ENCODE measurements around the gene ATXN1. TPM values are rescaled to one million over a fixed set of nuclear protein-coding genes. Genes with fewer than 3 reads are reported as not detected.

ATXN1 gene
- total RNA-seq, 5 donors from 2014 or later (not counting 1 experiment from before 2014, with no cell fraction given): 65.1 to 101 (median 77.5) TPM

DNA sequence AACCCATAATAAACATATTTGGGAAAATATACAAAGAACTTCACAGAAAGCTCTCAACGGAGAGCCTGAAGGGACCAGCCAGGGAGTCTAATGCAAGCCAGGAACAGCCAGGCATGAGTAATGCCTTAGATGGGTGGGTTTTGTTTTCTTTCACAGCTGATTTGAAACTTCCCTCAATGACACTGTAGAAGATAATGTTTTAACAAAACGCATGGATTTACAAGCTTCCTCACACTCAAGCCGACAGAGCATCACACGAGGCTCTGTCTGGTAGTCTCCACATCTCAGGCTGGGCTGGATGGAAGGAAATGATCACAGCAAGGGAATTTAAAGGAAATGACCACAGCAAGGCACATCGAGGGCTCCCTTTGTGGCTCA is 409.0 kb downstream of the ATXN1 start:
- Histone ChIP-seq H3K27ac (ENCODE audit: low read length) (no peak overlapping the region), H3K4me3 (ENCODE audit: control insufficient read depth in 1 of 2, extremely low read depth in 1 of 2, low read length in 1 of 2) (no peak overlapping the region), H3K9me3 (no peaks in the 10 kb centered on the region), H3K27me3 (replicated peaks in 1 of 2; ENCODE audit: control insufficient read depth in 2 of 2, extremely low read depth in 1 of 2, insufficient read depth in 2 of 2, low read length in 1 of 2) (no peaks in the 10 kb centered on the region), H3K36me3 (ENCODE audit: control insufficient read depth in 2 of 2, extremely low read depth in 1 of 2, insufficient read depth in 1 of 2, low read length in 1 of 2) (no peaks in the 10 kb centered on the region), H3K4me1 (ENCODE audit: control insufficient read depth in 1 of 2, extremely low read depth in 1 of 2, insufficient read depth in 2 of 2, low read length in 2 of 2) (no peaks in the 10 kb centered on the region)
- Mint-ChIP-seq H3K9me3 (no peaks in the 10 kb centered on the region), H3K36me3 (peaks cover 4% of the 10 kb centered on the region), H3K27ac (no peak overlapping the region), H3K4me1 (no peaks in the 10 kb centered on the region), H3K4me3 (no peak overlapping the region), H3K27me3 (no peaks in the 10 kb centered on the region)
- DNase-seq: no peak
- ChIA-PET CTCF (no interaction called here), POLR2A (no interaction called here)
- no peak for ATAC-seq (replicated peaks in 1 of 4)
- WGBS (ENCODE audit: insufficient coverage): 76% methylated on average over 4 of the region's 5 CpGs

DNA sequence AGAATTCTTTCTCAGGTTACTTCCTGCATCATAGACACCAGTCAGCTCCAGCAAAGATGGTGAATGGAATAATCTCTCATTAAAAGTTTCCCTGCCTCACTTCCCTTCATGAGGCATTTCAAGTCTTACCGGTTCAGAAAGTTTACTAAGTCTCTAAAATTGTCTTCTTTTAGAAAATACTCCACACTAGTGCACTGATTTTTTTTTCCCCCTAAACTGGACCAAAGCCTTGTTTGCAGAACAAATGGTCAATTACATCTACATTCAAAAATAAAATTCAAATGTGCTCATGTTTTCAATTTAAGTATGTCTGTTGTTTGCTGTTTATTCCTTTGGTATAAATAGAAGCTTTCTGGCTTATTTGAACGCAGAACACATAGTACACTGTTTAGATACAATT is 411.7 kb downstream of the ATXN1 start:
- Mint-ChIP-seq H3K9me3 (no peaks in the 10 kb centered on the region), H3K4me1 (no peaks in the 10 kb centered on the region), H3K27me3 (no peaks in the 10 kb centered on the region), H3K27ac (no peak overlapping the region), H3K36me3 (peaks cover 10% of the 10 kb centered on the region), H3K4me3 (no peak overlapping the region)
- no peaks in the 10 kb centered on the region for H3K4me1 ChIP-seq (ENCODE audit: control insufficient read depth in 1 of 2, extremely low read depth in 1 of 2, insufficient read depth in 2 of 2, low read length in 2 of 2)
- CTCF ChIA-PET: no interaction called here
- POLR2A ChIA-PET: interaction anchor here in 1 of 2 donors (0.7 kb wide), 1 partner anchor 13 kb away, joined by 3 read pairs; no protein-coding TSS in a partner anchor
- no peaks in the 10 kb centered on the region for H3K36me3 ChIP-seq (ENCODE audit: control insufficient read depth in 2 of 2, extremely low read depth in 1 of 2, insufficient read depth in 1 of 2, low read length in 1 of 2)
- H3K9me3 ChIP-seq: no peaks in the 10 kb centered on the region
- WGBS (ENCODE audit: insufficient coverage): no CpG with 5 or more reads among the region's 2 CpGs
- no peak for ATAC-seq (replicated peaks in 1 of 4)
- DNase-seq: no peak
- no peak overlapping the region for H3K4me3 ChIP-seq (ENCODE audit: control insufficient read depth in 1 of 2, extremely low read depth in 1 of 2, low read length in 1 of 2)
- no peak overlapping the region for H3K27ac ChIP-seq (ENCODE audit: low read length)
- H3K27me3 ChIP-seq (replicated peaks in 1 of 2; ENCODE audit: control insufficient read depth in 2 of 2, extremely low read depth in 1 of 2, insufficient read depth in 2 of 2, low read length in 1 of 2): no peaks in the 10 kb centered on the region

DNA sequence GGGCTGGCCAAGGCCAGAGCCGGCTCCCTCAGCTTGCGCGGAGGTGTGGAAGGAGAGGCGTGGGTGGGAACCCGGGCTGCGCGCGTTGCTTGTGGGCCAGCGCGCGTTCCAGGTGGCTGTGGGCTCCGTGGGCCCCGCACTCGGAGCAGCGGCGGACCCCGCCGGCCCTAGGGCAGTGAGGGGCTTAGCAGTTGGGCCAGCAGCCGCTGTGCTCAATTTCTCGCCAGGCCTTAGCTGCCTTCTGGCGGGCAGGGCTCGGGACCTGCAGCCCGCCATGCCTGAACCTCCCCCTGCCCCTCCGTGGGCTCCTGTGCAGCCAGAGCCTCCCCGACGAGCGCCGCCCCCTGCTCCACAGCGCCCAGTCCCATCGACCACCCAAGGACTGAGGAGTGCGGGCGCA is 414.4 kb downstream of the ATXN1 start:
- H3K4me3 Mint-ChIP-seq: no peak overlapping the region
- H3K27me3 ChIP-seq (replicated peaks in 1 of 2; ENCODE audit: control insufficient read depth in 2 of 2, extremely low read depth in 1 of 2, insufficient read depth in 2 of 2, low read length in 1 of 2): no peaks in the 10 kb centered on the region
- H3K9me3 ChIP-seq: no peaks in the 10 kb centered on the region
- POLR2A ChIA-PET: no interaction called here
- H3K36me3 Mint-ChIP-seq: peaks cover 13% of the 10 kb centered on the region
- WGBS (ENCODE audit: insufficient coverage): 98% methylated on average over 30 of the region's 32 CpGs
- no peak overlapping the region for H3K27ac Mint-ChIP-seq
- peaks cover 0 to 2% (median 0%) of the 10 kb centered on the region in 3 donors for H3K4me1 Mint-ChIP-seq
- no peak overlapping the region for H3K4me3 ChIP-seq (ENCODE audit: control insufficient read depth in 1 of 2, extremely low read depth in 1 of 2, low read length in 1 of 2)
- no peaks in the 10 kb centered on the region for H3K27me3 Mint-ChIP-seq
- ATAC-seq (replicated peaks in 1 of 4) (no peak), DNase-seq (no peak)
- H3K36me3 ChIP-seq (ENCODE audit: control insufficient read depth in 2 of 2, extremely low read depth in 1 of 2, insufficient read depth in 1 of 2, low read length in 1 of 2): no peaks in the 10 kb centered on the region
- H3K27ac ChIP-seq (ENCODE audit: low read length): no peak overlapping the region
- H3K9me3 Mint-ChIP-seq: no peaks in the 10 kb centered on the region
- H3K4me1 ChIP-seq (ENCODE audit: control insufficient read depth in 1 of 2, extremely low read depth in 1 of 2, insufficient read depth in 2 of 2, low read length in 2 of 2): no peaks in the 10 kb centered on the region
- CTCF ChIA-PET: no interaction called here

DNA sequence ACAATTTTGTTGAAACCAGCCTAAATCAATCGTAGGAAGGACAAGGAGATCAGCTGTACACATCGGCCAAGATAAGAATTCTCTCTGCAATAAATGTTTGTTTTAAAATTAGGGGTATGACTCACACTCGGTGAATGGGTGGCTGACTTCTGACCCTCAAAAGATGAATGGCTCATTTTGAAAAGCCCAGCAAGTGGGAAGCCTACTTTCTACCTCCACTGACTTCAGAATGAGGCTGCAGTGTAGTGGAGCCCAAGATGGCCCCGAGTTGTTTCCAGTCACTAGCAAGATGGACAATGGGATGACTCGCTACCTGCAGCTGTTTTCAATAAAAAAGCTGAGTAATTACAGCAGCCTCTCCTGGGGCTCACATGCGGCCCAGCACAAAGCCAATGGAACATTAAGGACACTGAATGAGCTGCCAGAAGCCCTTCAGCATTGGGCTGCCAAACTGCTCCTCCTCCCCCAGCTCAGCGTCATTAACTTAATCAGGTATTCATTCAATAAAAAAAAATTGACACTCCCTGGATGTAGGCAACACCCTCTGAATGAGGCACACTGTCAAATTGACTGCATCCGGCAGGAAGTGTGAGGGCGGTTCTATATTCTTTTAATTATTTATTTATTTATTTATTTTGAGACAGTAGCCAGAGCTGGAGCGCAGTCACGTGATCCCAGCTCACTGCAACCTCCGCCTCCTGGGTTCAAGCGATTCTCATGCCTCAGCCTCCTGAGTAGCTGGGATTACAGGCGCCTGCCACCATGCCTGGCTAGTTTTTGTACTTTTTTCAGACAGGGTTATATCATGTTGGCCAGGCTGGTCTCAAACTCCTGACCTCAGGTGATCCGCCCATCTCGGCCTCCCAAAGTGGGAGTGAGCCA is 415.6 kb downstream of the ATXN1 start:
- Histone ChIP-seq H3K27ac (ENCODE audit: low read length) (no peak overlapping the region), H3K27me3 (replicated peaks in 1 of 2; ENCODE audit: control insufficient read depth in 2 of 2, extremely low read depth in 1 of 2, insufficient read depth in 2 of 2, low read length in 1 of 2) (no peaks in the 10 kb centered on the region), H3K4me3 (ENCODE audit: control insufficient read depth in 1 of 2, extremely low read depth in 1 of 2, low read length in 1 of 2) (no peak overlapping the region), H3K36me3 (ENCODE audit: control insufficient read depth in 2 of 2, extremely low read depth in 1 of 2, insufficient read depth in 1 of 2, low read length in 1 of 2) (no peaks in the 10 kb centered on the region), H3K4me1 (ENCODE audit: control insufficient read depth in 1 of 2, extremely low read depth in 1 of 2, insufficient read depth in 2 of 2, low read length in 2 of 2) (no peaks in the 10 kb centered on the region), H3K9me3 (no peaks in the 10 kb centered on the region)
- H3K4me1 Mint-ChIP-seq: peaks cover 0 to 2% (median 0%) of the 10 kb centered on the region in 3 donors
- no peaks in the 10 kb centered on the region for H3K9me3 Mint-ChIP-seq
- no peak overlapping the region for H3K27ac Mint-ChIP-seq
- DNase-seq (no peak), ATAC-seq (replicated peaks in 1 of 4) (no peak)
- ChIA-PET POLR2A (no interaction called here), CTCF (no interaction called here)
- no peaks in the 10 kb centered on the region for H3K27me3 Mint-ChIP-seq
- WGBS (ENCODE audit: insufficient coverage): 92% methylated on average over 9 of the region's 16 CpGs
- H3K36me3 Mint-ChIP-seq: peaks cover 16% of the 10 kb centered on the region
- H3K4me3 Mint-ChIP-seq: no peak overlapping the region

DNA sequence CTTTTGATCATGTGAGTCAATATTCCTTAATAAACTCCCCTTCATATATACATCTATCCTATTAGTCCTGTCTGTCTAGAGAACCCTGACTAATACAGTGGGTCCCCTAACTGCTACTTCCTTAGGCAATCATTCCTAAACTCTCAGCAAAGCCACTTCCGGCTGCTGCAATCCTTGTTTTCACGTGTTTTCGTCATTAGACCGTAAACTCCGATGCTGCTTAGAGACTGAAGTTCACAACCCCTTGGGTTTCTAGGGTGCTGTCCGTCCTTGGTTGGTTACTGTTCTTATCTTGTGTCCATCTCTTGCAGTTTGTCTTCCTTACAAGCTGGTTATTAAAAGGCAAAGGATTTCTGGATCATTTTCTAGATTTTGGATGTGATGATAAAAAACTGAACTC is 416.5 kb downstream of the ATXN1 start:
- H3K27me3 ChIP-seq (replicated peaks in 1 of 2; ENCODE audit: control insufficient read depth in 2 of 2, extremely low read depth in 1 of 2, insufficient read depth in 2 of 2, low read length in 1 of 2): no peaks in the 10 kb centered on the region
- ATAC-seq (replicated peaks in 1 of 4) (no peak), DNase-seq (no peak)
- no peak overlapping the region for H3K27ac ChIP-seq (ENCODE audit: low read length)
- Mint-ChIP-seq H3K36me3 (peaks cover 16% of the 10 kb centered on the region), H3K4me3 (no peak overlapping the region), H3K9me3 (no peaks in the 10 kb centered on the region), H3K27ac (no peak overlapping the region), H3K27me3 (no peaks in the 10 kb centered on the region), H3K4me1 (peaks cover 0 to 2% (median 0%) of the 10 kb centered on the region in 3 donors)
- no peaks in the 10 kb centered on the region for H3K4me1 ChIP-seq (ENCODE audit: control insufficient read depth in 1 of 2, extremely low read depth in 1 of 2, insufficient read depth in 2 of 2, low read length in 2 of 2)
- H3K4me3 ChIP-seq (ENCODE audit: control insufficient read depth in 1 of 2, extremely low read depth in 1 of 2, low read length in 1 of 2): no peak overlapping the region
- POLR2A ChIA-PET: no interaction called here
- no peaks in the 10 kb centered on the region for H3K36me3 ChIP-seq (ENCODE audit: control insufficient read depth in 2 of 2, extremely low read depth in 1 of 2, insufficient read depth in 1 of 2, low read length in 1 of 2)
- WGBS (ENCODE audit: insufficient coverage): 90% methylated on average over 6 of the region's 6 CpGs
- H3K9me3 ChIP-seq: no peaks in the 10 kb centered on the region
- CTCF ChIA-PET: no interaction called here

DNA sequence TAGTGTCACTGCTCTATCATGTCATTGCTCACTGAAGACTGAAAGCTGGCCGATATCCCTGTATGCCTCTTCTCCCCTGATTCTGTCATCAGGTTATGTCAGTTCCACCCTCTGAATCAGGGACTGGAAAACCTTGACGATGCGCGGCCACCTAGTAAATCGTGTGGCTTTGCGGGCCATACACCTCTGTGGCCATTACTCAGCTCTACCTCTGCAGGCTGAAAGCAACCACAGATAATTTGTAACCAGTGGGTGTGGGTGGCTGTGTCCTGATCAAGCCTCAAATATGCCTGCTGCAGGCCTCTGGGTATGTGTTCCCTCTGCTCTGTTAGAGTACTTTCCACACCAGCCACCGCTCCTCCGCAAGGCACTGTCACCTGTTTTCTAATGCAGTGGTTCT is 417.7 kb downstream of the ATXN1 start:
- Histone ChIP-seq H3K4me1 (ENCODE audit: control insufficient read depth in 1 of 2, extremely low read depth in 1 of 2, insufficient read depth in 2 of 2, low read length in 2 of 2) (no peaks in the 10 kb centered on the region), H3K27ac (ENCODE audit: low read length) (no peak overlapping the region), H3K4me3 (ENCODE audit: control insufficient read depth in 1 of 2, extremely low read depth in 1 of 2, low read length in 1 of 2) (no peak overlapping the region), H3K27me3 (replicated peaks in 1 of 2; ENCODE audit: control insufficient read depth in 2 of 2, extremely low read depth in 1 of 2, insufficient read depth in 2 of 2, low read length in 1 of 2) (no peaks in the 10 kb centered on the region), H3K9me3 (no peaks in the 10 kb centered on the region), H3K36me3 (ENCODE audit: control insufficient read depth in 2 of 2, extremely low read depth in 1 of 2, insufficient read depth in 1 of 2, low read length in 1 of 2) (no peaks in the 10 kb centered on the region)
- no peaks in the 10 kb centered on the region for H3K27me3 Mint-ChIP-seq
- no peak overlapping the region for H3K27ac Mint-ChIP-seq
- no peak for ATAC-seq (replicated peaks in 1 of 4)
- no peaks in the 10 kb centered on the region for H3K9me3 Mint-ChIP-seq
- 97% methylated on average over 3 of the region's 8 CpGs for WGBS (ENCODE audit: insufficient coverage)
- POLR2A ChIA-PET: no interaction called here
- DNase-seq: no peak
- CTCF ChIA-PET: interaction anchor here in 1 of 2 donors (1.0 kb wide), 1 partner anchor 11 kb away, joined by 3 read pairs; no protein-coding TSS in a partner anchor
- H3K4me3 Mint-ChIP-seq: no peak overlapping the region
- H3K4me1 Mint-ChIP-seq: peaks cover 0 to 2% (median 0%) of the 10 kb centered on the region in 3 donors
- peaks cover 12% of the 10 kb centered on the region for H3K36me3 Mint-ChIP-seq
